GM12878 (cell line): Measurements from ENCODE around the gene SEC14L6. TPM values are rescaled to one million over a fixed set of nuclear protein-coding genes. Genes with fewer than 3 reads are reported as not detected.

Experiments used
- ATAC-seq: fragments of 200-7000 bp; cut with Tn5 transposase; 3 replicates; pipeline ENCODE4 v1.9.1; 2020; ENCODE audit warnings: mild to moderate bottlenecking, moderate library complexity
- BruUV-seq: library from RNA; stranded (reverse); fragments of 400-500 nt; replicated peaks from 2 replicates; lab custom pipeline; 2021; lab: Mats Ljungman, UMichigan
- CTCF ChIA-PET: fragments of 300-600 bp; sonication (Branson Sonifier 250); formaldehyde crosslinking; extraction: SDS; loops from one replicate; lab custom pipeline; 2021; ENCODE audit warnings: inconsistent platforms; lab: Yijun Ruan, JAX
- POLR2A ChIA-PET: fragments of 350-600 bp; formaldehyde crosslinking; extraction: SDS; loops from one replicate; lab custom pipeline; 2021; ENCODE audit warnings: inconsistent platforms; lab: Charles Lee
- RAD21 ChIA-PET: fragments of 300-600 bp; sonication (Branson Sonifier 250); formaldehyde crosslinking; loops from one replicate; lab custom pipeline; 2023; ENCODE audit warnings: antibody characterized with exemption; ENCODE audit not compliant: unreplicated experiment; lab: Charles Lee
- SMC1A ChIA-PET: fragments of 300-600 bp; sonication (Branson Sonifier 250); formaldehyde crosslinking; loops from one replicate; lab custom pipeline; 2023; ENCODE audit not compliant: unreplicated experiment, uncharacterized antibody; lab: Charles Lee
- DNase-seq: peaks from one replicate; pipeline ENCODE4 v3.0.0-alpha.2; 2011; ENCODE audit warnings: low read depth, low spot score
- FAIRE-seq: peaks from 3 replicates; lab custom pipeline; 2011; peaks lifted over from hg19 to GRCh38; lab: Jason Lieb, UNC
- H2AFZ ChIP-seq: 2 replicates; pipeline ENCODE4 v1.6.0; 2011; ENCODE audit warnings: low read depth, low read length, control low read depth; ENCODE audit not compliant: control insufficient read depth
- H3K27ac ChIP-seq: 2 replicates; pipeline ENCODE4 v1.5.1; 2011; ENCODE audit warnings: control low read depth; ENCODE audit not compliant: control insufficient read depth, insufficient read depth
- H3K27me3 ChIP-seq, 2 experiments: replicated peaks in 1 of 2; 2 replicates each; pipeline versions ENCODE4 v1.6.0 to v1.6.1; 2011; ENCODE audit warnings: low read length in 1 of 2; ENCODE audit not compliant: control insufficient read depth in 2 of 2, insufficient read depth in 2 of 2
- H3K36me3 ChIP-seq, 2 experiments: 2 replicates each; pipeline ENCODE4 v1.5.1; 2011; ENCODE audit warnings: low read length in 1 of 2; ENCODE audit not compliant: control insufficient read depth in 2 of 2, insufficient read depth in 2 of 2
- H3K4me1 ChIP-seq: 2 replicates; pipeline ENCODE4 v1.6.1; 2011; ENCODE audit warnings: mild to moderate bottlenecking, low read length, moderate library complexity, mixed read lengths; ENCODE audit not compliant: control insufficient read depth, insufficient read depth
- H3K4me2 ChIP-seq: 2 replicates; pipeline ENCODE4 v1.6.0; 2011; ENCODE audit warnings: control low read depth; ENCODE audit not compliant: control insufficient read depth, insufficient read depth
- H3K4me3 ChIP-seq: fragments of 200-600 bp; sonication (generic); 2 replicates; pipeline ENCODE4 v1.5.1; 2016
- H3K79me2 ChIP-seq: 2 replicates; pipeline ENCODE4 v1.6.0; 2011; ENCODE audit warnings: low read length; ENCODE audit not compliant: control insufficient read depth, insufficient read depth
- H3K9ac ChIP-seq: 2 replicates; pipeline ENCODE4 v1.8.0; 2011; ENCODE audit warnings: low read length, control low read depth, mixed read lengths; ENCODE audit not compliant: control insufficient read depth, insufficient read depth
- H3K9me3 ChIP-seq: replicated peaks from 3 replicates; pipeline ENCODE4 v1.5.1; 2011; ENCODE audit warnings: mild to moderate bottlenecking, low read length; ENCODE audit not compliant: control insufficient read depth, insufficient read depth
- H4K20me1 ChIP-seq: 2 replicates; pipeline ENCODE4 v1.6.0; 2011; ENCODE audit not compliant: control insufficient read depth, insufficient read depth
- BACH1 ChIP-seq: fragments of 450-650 bp; IDR thresholded peaks from 2 replicates; pipeline ENCODE4 v1.6.1; 2017; ENCODE audit warnings: mild to moderate bottlenecking, borderline replicate concordance
- GABPA ChIP-seq: IDR thresholded peaks from 2 replicates; pipeline ENCODE4 v1.6.1; 2014; ENCODE audit warnings: antibody characterized with exemption, low read depth, mild to moderate bottlenecking, inconsistent platforms
- JUNB ChIP-seq: IDR thresholded peaks from 2 replicates; pipeline ENCODE4 v1.6.1; 2016; ENCODE audit warnings: antibody characterized with exemption, mild to moderate bottlenecking
- MTA2 ChIP-seq: fragments of 450-650 bp; IDR thresholded peaks from 2 replicates; pipeline ENCODE4 v1.6.1; 2016; ENCODE audit warnings: low read depth, mild to moderate bottlenecking, moderate library complexity
- PAX5 ChIP-seq: IDR thresholded peaks from 2 replicates; pipeline ENCODE4 v1.6.1; 2011; ENCODE audit warnings: low read depth, low read length, borderline replicate concordance
- RAD21 ChIP-seq: IDR thresholded peaks from 2 replicates; pipeline ENCODE4 v1.6.1; 2011; ENCODE audit warnings: mild to moderate bottlenecking, low read depth, low read length, moderate library complexity; ENCODE audit not compliant: insufficient read depth
- RFX5 ChIP-seq: IDR thresholded peaks from 2 replicates; pipeline ENCODE4 v1.6.1; 2011; ENCODE audit warnings: low read depth, low read length, improper control_type of control experiment
- SMARCA5 ChIP-seq: fragments of 450-650 bp; IDR thresholded peaks from 2 replicates; pipeline ENCODE4 v1.6.1; 2017; ENCODE audit warnings: mild to moderate bottlenecking
- SP1 ChIP-seq: IDR thresholded peaks from one replicate; pipeline ENCODE4 v1.6.1; 2011; ENCODE audit warnings: low read depth, low read length
- TCF3 ChIP-seq: IDR thresholded peaks from 2 replicates; pipeline ENCODE4 v1.6.1; 2012; ENCODE audit warnings: low read depth, mild to moderate bottlenecking, low read length, borderline replicate concordance; ENCODE audit not compliant: insufficient read depth
- ZBED1 ChIP-seq: IDR thresholded peaks from 2 replicates; pipeline ENCODE4 v1.6.1; 2016; ENCODE audit warnings: borderline replicate concordance
- WGBS: methylation state at CpG from one replicate; pipeline ENCODE4 v1.1.6; 2016; ENCODE audit warnings: low lambda C conversion rate; ENCODE audit not compliant: insufficient replicate concordance, insufficient coverage; ENCODE audit errors: missing lambda C conversion rate; 5-methylcytosine and 5-hydroxymethylcytosine counted together
- in situ Hi-C: fragments of 300-500 bp; cut with MboI; formaldehyde crosslinking; loops from 9 replicates; pipeline ENCODE4 v1.14.3; 2018; ENCODE audit warnings: mixed read lengths
- intact Hi-C: fragments of 100-400 bp; cut with micrococcal nuclease; formaldehyde crosslinking; loops from one replicate; pipeline ENCODE4 v1.14.2; 2022; ENCODE audit not compliant: unreplicated experiment
- polyA plus RNA-seq, 11 experiments: library from polyadenylated mRNA; depleted of rRNA in 4 of 11; unstranded in 6 of 11; stranded (reverse) in 5 of 11; fragments of >200 nt; fragmentation: Nextera tagmentation in 4 of 11; fragmentation: Illumina TruSeq in 1 of 11; extraction: Ambion mirVana in 4 of 11; extraction: Trizol in 1 of 11; gene quantifications; 1 replicate in 1 of 11; 2 replicates in 10 of 11; pipeline versions ENCODE4 v1.2.1 to v1.2.3, GENCODE V29; 2011 to 2016; ENCODE audit warnings: inconsistent platforms in 2 of 11, missing spikeins in 2 of 11, low read depth in 1 of 11
- total RNA-seq, 4 experiments: library from RNA; depleted of rRNA in 3 of 4; stranded (reverse); fragments of >200 nt in 3 of 4; fragmentation: Illumina TruSeq in 1 of 4; extraction: Trizol in 1 of 4; gene quantifications; 2 replicates each; pipeline versions ENCODE4 v1.2.1 to v1.2.3, GENCODE V29; 2013 to 2021
- TF ChIP-seq, protein P1 (sequence below): IDR thresholded peaks from 2 replicates; pipeline ENCODE4 v1.6.1; 2011; ENCODE audit warnings: borderline replicate concordance, low read depth, mild to moderate bottlenecking, moderate library complexity, low read length; ENCODE audit not compliant: insufficient read depth, poor library complexity, severe bottlenecking
- TF ChIP-seq, protein P2 (sequence below): fragments of 150-350 bp; IDR thresholded peaks from 2 replicates; pipeline ENCODE4 v1.6.1; 2016; ENCODE audit warnings: low read depth, low read length

The SEC14L6 gene
- total and polyA plus RNA-seq, 10 of the 15 experiments (the other 5 are each of a cell fraction or from before 2014, with no cell fraction given), result not detected

- RAD21 ChIA-PET, result no interaction called here
- Histone ChIP-seq H3K27me3 (no peaks in the 10 kb centered on the region), H3K4me1 (no peaks in the 10 kb centered on the region), H3K9me3 (no peaks in the 10 kb centered on the region), H3K27ac (no peak overlapping the region), H2AFZ (no peak overlapping the region), H3K4me2 (no peak overlapping the region), H3K36me3 (peaks cover 4 to 7% of the 10 kb centered on the region in 2 experiments), H3K79me2 (no peaks in the 10 kb centered on the region), H3K4me3 (no peak overlapping the region), H3K9ac (no peak overlapping the region), H4K20me1 (no peaks in the 10 kb centered on the region; the same call in 1 of the 2 replicates)
- BruUV-seq, result no TSS peak
- POLR2A ChIA-PET, result no interaction called here
- ATAC-seq, result no peak; the same call in 1 of the 3 replicates
- no peak for DNase-seq
- 50% methylated on average over 12 of the region's 12 CpGs for WGBS
- CTCF ChIA-PET, result no interaction called here
- no peak for FAIRE-seq
- intact Hi-C loops, result no loop called here
- in situ Hi-C loops, result no loop called here
- SMC1A ChIA-PET, result no interaction called here
- TF ChIP-seq SMARCA5 (no peak), JUNB (no peak), BACH1 (no peak), ZBED1 (no peak), MTA2 (no peak), SP1 (no peak), RAD21 (no peak), TCF3 (no peak), GABPA (no peak), PAX5 (no peak), RFX5 (no peak)
- TF ChIP-seq, protein P1, sequence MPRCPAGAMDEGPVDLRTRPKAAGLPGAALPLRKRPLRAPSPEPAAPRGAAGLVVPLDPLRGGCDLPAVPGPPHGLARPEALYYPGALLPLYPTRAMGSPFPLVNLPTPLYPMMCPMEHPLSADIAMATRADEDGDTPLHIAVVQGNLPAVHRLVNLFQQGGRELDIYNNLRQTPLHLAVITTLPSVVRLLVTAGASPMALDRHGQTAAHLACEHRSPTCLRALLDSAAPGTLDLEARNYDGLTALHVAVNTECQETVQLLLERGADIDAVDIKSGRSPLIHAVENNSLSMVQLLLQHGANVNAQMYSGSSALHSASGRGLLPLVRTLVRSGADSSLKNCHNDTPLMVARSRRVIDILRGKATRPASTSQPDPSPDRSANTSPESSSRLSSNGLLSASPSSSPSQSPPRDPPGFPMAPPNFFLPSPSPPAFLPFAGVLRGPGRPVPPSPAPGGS, result no peak
- TF ChIP-seq, protein P2, sequence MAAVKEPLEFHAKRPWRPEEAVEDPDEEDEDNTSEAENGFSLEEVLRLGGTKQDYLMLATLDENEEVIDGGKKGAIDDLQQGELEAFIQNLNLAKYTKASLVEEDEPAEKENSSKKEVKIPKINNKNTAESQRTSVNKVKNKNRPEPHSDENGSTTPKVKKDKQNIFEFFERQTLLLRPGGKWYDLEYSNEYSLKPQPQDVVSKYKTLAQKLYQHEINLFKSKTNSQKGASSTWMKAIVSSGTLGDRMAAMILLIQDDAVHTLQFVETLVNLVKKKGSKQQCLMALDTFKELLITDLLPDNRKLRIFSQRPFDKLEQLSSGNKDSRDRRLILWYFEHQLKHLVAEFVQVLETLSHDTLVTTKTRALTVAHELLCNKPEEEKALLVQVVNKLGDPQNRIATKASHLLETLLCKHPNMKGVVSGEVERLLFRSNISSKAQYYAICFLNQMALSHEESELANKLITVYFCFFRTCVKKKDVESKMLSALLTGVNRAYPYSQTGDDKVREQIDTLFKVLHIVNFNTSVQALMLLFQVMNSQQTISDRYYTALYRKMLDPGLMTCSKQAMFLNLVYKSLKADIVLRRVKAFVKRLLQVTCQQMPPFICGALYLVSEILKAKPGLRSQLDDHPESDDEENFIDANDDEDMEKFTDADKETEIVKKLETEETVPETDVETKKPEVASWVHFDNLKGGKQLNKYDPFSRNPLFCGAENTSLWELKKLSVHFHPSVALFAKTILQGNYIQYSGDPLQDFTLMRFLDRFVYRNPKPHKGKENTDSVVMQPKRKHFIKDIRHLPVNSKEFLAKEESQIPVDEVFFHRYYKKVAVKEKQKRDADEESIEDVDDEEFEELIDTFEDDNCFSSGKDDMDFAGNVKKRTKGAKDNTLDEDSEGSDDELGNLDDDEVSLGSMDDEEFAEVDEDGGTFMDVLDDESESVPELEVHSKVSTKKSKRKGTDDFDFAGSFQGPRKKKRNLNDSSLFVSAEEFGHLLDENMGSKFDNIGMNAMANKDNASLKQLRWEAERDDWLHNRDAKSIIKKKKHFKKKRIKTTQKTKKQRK, result no peak
Measured at GRCh38 chr22:30572840-30573593, 26.5 kb upstream of the SEC14L6 start.
